Glomerular visceral epithelial cell (primary cell): Measurements from ENCODE around the gene CSMD2.

Experiments
- DNase-seq: peaks from one replicate; pipeline ENCODE4 v3.0.0-alpha.2; 2016; ENCODE audit errors: extremely low spot score

The CSMD2 gene

DNA sequence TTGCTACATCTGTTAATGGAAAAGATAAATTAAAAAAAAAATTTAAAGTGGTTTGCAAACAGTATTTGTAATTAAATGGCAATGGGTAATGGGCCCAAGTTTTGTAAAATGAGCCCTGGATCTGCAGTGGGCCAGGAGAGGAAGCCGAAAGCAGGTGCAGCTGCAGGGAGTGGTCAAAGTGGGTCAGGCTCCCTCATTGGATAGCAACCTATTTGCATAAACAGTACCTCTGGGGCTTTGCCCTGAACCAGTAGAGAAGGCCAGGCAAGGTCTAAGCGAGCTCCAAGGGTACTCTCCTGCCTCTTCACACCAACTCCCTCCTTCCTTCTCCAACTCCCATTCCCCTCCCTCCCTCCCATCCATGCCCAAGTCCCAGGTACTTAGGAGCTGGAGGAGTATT is 162.2 kb downstream of the CSMD2 start:
- no peak for DNase-seq

DNA sequence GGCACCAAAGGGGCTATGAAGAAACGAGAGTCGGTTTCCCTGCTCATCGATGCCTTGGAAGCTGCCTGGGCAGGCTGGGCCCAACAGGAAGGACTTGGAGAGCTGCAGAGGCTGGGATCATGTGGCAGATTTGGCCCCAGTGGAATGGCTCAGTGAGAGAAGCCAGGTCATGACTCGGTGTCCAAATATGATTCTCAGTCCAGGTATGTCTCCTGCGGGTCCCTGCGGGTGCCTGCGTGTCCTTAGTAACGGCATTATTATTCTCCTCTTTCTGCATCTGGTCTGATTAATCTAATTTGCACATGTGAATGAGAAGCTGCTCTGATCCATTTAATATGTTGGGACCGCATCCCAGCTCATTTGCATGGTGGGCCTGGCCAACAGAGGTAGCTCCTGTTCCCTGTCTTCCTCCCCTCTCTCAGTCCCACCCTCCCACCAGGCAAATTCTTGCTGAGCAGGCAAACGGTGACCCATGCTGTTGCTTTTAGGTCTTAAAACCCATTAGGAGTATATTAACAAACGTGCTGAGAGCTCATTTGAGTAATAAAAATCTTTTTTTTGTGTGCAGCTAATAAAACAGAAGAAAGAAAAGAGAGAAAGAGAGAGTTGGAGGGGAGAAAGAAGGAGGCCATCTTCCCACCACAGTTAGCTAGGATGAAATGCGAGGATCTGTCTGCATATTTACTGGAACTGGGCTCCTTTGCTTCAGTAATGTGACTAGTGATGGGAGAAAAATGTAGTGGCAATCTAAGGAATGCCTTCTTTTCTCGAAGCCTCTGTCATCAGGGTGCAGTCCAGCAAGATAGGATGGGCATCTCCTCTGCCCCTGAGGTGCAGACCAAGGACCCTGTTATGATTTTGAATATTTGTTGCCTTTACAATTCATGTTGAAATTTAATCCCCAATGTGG is 167.6 kb downstream of the CSMD2 start:
- DNase-seq, result no peak

DNA sequence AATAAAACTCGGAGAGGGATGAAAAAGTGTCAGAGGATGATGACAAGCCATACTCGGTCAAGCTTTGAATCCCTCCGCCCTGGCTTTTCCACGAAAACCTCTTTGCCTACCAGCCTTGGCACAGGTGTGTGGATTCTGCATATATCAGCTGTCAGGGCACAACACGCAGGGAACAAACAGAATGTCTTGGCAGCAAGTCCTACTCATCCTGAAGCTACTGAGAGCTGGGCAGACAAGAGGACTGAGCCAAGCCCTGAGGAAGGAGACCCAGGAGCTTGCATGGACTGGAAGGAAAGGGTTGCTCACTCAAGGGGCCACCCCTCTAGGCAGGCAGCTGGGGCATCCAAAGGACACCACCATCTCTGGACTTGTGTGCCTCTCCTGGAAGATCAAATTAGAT is 168.7 kb downstream of the CSMD2 start:
- no peak for DNase-seq

DNA sequence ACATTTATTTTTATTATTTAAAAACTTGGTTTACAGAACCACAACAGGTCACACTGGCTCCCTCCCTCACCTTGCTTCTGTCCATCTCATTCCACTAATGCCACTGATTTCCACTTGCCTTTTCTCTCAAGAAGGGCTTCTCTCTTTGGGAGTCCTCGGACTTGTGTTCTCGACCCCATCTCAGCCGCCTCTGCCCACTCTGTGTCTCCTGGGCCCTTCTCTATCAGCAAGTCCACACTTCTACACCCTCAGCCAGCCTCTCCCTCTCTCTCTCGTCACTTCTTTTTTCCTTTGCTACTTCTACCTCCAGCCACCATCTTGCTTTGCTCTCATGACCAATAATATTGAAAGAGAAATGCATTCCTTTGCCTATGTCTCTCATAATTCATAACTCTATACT is 171.7 kb downstream of the CSMD2 start:
- no peak for DNase-seq

DNA sequence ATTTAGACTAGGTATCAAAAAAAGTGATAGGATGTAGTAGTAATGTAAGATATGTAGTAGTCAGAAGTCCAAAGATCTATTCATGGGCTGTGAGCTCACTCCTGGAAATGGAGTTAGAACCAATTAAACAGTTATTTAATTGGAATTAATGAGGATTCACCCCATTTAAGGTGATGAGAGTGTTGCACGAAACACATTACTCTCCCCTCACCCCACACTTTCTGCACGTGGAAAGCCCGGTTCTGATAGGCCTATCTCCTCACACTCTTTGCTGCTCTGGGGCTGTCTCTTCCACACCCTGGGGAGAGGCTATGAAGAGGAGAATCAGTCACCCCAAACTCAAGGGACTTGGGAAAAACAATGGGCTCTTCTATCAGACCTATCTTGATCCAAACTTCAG is 174.7 kb downstream of the CSMD2 start:
- DNase-seq, result no peak

DNA sequence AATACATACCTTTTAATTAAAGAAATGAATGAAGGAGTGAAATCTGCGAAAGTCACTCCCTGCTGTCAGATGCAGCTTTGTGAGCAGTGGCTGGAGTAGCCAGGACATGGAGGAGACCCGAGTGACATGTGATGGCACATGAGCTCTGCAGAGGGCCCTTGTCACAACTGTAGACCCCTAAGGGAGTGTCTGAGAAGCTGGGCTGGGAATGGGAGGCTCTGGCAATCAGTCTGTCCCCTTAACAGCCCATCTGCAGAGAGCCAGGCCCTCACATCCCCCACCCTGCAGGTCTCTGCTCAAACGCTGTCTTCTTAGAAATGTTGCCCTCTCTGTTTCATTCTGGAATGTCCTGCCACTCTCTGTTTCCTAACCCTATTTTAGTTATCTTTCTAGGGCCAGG is 176.9 kb downstream of the CSMD2 start:
- no peak for DNase-seq

DNA sequence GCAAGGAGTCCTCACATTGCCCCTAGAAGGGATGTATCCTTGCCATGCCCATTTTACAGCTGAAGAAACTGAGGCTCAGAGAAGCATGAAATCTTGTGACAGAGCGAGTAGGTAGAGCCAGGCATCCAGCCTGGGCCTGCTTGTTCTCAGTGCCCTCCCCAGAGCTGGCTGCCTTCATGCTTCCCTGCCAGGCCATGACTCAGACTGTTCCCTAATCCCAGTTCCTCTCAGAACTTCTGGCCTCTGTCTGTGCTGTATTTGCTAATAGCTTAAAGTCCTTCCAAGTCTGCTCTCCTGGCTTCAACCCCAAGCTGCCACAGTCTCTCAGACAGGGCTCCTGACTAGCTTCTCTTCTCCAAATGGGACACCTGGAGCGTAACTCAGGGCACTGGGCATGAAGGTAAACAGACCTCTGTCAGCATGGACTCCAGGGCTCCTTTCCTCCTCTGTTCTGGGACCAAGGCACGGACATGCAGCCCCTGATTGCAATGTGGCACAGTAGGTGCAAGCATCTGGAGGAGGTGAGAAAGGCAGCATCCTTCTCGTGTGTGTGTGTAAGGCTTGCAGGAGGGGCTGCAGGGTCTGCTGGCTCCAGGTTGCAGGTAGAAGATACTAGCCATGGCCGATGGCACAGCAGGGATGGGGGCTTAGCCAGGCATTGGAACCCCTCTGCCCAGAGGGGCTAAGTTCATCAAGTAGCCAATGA is 178.5 kb downstream of the CSMD2 start:
- DNase-seq, result no peak

DNA sequence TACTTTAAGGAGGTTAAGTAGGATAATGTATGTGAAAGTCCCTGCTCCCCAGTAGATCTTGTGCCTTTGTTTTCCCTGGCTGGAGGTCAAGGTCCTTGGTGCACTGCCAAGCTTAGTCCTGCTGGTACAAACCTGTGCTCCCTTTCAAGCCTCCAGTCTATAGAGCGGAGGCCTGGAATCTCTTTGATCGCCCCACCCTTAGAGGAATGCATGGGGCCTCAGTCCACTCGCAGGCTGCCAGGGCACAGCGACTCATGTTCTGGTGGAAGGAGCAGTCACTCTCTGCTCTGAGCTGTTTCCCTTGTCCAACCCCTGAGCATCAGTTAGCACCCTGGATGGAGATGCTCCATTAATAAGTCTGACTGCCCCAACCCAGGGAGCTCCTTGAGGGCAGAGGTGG is 179.4 kb downstream of the CSMD2 start:
- no peak for DNase-seq

DNA sequence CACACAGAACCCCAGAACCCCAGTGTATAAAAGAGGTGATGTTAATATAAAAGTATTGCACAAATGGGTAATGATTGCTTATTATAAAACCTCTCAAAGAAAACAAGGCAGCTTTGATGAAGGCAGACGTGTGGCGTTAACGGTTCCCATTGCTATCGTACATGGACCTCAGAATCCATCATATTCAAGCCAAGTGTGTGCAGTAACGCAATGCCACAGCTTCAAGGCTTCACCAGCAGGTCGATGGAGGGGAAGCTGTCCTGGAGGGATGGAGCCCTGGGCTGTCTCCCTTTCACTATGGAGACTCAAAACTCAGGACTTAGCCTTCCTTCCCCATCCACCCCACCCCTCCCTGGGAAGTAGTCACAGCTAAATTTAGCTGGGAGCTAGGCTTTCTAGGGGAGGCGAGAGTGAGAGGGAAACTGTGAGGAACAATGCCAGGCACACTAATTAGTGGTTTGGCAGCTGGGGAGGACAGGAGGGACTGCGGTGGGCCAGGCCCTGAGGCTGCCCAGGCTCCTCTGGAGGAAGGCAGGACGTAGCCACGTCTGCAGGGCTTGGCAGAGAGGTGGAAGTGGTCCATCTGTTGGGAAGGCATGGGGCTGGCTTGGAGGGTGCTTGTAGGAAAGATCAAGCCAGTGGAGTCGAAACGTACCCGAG is 180.0 kb downstream of the CSMD2 start:
- DNase-seq, result no peak

DNA sequence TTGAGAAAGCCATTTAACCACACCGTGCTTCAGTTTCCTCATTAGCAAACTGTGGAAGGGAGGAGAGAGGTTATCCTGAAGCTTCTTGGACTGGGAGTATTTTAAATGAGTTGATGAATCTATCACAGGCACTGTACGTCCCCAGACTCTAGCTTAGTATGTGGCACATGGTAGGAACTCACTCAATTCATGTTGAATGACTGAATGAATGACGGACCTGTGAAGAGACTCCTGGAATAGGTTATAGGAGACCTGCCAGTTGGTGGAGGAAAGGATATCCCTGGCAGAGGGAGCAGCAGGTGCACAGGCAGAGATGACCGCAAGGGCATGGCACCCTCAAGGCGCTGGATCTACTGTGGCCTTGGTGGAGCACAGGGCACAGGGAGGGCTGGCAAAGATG is 182.6 kb downstream of the CSMD2 start:
- no peak for DNase-seq

DNA sequence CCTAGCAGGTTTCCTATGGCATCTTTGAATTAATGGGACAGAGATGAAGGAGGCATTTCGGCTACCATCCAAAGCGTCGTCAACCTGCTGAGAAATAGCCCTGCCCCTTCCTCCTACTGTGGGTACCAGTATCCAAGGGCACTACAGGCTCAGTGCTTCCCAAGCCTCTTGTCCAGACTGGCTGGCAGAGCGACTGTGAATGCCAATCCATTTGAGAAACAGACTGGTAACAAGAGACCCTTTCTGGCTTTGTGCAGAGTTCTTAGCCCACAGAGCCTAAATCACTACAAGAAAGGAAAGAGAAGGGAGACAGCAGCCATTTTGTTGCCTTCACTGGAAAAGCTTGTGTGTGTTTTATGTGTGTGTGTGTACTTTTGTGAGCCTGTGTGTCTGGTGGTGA is 185.7 kb downstream of the CSMD2 start:
- no peak for DNase-seq

DNA sequence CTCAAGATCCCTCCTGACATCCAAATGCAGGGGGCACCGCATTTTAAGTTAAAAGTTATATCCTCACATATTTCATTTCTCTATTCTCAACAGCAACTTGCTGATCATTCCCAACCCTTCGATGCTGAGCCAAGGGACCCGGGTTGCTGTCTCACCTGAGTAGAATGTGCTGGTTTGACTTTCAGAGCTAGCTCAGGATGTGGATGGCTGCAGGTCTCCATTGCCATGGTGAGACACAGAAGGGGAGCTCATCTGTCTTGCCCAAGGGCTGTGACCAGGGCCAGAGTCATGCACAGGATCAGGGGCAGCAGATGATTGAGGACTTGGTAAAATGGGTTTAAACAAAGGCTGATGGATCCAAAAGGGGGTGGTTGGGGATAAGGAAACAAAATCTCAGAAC is 189.1 kb downstream of the CSMD2 start:
- DNase-seq, result no peak

DNA sequence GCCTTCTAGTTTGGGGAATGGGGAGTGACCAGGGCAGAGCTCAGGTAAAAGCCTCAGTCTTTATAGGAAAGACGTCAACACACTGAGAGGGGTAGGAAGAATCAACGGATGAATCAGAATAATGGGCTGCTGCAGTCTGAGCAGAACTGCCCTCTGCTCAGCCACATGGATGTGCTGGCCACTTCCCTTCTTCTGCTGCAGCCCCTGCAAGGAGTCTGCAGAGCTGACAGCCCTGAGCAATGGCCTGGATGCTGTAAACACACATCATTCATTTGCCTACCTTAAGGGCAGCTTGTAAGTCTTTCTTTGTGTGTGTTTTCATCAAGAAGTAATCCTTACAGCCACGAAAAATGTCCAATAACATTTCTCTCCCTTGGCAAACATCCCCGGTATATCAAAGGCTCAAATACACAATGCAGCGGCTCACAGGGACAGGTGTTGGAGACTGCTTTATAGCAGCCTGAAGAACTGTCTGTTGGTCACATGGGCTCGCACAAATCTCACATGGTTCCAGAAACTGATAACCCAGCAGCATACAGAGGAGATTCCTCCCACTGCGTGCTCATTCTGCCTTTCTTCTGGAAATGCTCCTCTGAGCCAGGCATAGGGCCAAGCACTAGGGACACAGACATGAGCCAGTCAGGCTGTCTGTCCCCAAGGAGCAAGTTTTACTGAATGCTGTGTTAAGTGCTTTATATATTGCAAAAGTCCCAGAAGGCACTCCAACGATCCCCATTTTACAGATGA is 191.1 kb downstream of the CSMD2 start:
- DNase-seq, result no peak

DNA sequence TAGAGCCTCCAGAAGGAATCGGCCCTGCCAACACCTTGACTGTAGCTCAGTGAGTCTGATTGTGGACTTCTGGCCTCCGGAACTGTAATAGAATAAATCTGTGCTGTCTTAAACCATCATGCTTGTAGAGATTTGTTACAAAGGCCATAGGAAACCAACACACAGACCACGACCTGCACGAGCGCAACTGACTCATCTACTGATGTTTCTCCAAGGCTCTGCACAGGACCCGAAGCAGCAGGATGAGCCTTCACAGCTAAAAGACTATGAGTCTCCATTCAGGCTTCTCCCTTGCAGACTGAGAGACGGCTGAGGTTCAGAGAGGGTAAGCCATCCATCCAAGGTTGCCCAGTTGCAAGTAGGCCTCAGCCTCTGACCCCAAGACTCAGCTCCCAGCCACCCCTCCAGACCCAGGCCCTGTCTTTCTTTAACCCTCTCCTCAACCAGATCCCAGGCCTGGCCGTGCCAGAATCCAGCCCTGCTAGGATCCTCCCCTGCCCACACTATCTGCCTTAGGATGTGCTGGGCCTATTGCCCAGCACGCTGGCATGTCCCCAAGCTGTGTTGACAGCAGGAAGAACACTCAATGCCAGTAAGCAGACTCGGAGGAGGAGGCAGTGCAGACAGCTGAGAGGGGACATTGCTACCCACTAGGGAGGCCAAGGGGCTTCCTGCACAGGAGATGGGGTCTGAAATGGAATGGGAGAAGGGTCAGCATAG is 192.2 kb downstream of the CSMD2 start:
- DNase-seq, result no peak

DNA sequence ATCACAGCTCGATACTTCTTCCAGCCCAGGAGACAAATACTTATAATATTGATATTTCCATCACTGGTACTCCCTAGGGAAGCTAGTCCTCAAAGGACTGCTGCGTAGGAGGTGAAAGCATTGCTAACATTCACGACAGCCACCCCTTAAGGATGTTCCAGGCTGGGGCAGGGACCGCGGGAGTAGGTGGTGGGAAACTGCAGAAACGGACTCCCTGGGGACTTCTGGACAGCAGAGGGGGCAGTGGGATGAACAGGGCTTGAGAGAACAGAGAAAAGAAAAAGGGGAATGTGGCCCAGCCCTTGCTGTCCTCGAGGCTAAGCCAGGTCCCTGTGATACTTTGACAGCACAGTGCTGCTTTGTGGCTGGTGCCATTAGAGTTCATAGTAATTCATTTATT is 193.1 kb downstream of the CSMD2 start:
- DNase-seq, result no peak

DNA sequence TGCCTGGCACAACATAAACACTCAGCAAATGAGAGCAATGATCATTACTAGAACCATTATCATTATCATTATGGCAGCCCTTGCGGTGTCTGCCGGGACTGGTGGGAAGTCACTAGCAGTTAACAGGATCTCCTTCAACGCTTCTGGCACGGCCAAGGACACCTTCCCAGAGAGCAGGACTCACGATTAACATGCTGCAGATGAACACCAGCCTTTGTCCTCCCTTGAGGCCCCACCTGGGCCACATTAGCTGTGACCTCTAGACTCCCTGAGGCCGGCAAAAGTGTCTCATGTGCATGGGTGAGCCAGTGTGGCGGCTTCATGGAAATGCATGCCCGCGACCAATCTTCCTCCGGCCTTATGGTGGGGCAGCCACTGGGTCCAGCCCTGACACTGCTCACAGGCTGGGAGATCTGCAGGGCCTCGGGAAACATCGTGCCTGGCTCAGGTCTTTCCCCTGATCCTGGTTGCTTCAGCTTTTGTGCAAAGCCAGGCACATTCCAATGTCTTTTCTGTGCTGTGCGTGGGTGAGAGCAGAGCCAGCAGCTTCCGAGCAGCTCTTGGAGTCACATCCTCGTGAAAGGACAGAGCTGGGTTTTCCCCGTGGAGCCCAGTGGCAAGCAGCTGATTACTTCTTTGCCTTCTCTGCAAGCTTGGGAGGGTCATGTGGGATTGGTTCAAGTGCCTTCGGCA is 193.9 kb downstream of the CSMD2 start:
- no peak for DNase-seq

DNA sequence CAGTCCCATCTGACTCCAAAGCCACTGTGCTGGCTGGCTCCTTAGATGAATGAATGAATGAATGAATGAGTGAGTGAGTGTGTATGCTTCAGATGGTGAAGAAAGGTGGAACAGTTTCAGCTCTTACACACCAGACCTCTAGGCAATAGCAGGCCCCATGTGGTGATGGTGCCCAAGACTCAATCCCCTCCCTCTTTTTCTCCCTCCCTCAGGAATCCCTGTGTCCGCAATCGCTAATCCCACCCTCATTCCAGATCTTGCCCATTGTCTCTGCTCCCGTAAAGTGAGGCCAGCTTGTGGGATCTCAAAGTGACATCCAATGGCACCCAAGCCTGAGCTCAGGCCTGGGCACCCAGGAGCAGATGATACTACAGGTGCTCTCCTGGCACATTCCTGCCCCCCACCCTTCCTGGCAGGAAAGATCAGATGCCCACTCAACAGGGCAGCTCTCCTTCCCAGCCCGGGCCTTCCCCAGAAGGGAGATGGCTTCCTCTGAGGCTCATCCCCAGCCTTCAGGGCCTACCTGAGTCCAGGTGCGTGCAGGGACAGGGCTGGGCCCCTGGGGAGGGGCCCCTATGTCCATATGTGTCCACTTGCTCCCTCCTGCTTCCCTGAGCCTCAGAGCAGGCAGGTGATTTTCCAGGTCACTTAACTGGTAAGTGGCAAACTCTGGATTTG is 194.7 kb downstream of the CSMD2 start:
- no peak for DNase-seq

DNA sequence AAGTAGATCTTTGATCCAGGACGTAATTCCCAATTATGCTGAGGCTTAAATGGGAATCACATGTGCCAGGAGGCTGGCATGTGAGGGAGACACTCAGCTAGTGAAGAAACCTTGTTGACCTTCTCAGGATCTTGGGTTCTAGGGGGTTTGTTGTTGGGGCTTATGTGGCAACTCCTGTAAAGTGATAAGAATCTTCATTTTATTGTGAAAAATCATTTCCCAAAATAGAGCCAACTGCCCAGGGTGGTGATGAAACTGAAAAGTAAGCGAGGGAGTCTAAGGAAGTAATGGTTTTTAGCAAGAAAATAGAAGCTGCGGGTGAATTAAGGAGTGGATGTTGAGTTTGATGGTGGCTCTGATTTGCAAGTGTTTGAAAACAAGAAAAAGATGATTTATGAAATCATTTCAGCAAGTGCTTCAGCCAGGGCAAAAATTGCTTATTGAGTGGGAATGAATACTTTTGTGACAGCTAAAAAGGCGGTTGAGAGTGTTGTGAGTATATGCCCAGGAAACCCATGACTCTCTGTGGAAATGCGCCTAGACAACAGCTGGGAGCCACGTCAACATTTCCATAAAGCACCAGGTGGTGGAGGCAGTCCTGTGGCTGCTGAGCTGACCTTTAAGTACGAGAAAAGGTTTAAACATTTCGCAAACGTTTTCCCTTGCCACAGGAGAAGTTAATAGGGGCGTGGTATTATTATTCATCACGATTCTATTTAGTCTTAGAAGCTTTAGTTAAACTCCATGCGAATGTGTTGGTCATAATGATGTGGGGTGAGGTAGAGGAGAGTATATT is 198.5 kb downstream of the CSMD2 start:
- DNase-seq, result no peak

DNA sequence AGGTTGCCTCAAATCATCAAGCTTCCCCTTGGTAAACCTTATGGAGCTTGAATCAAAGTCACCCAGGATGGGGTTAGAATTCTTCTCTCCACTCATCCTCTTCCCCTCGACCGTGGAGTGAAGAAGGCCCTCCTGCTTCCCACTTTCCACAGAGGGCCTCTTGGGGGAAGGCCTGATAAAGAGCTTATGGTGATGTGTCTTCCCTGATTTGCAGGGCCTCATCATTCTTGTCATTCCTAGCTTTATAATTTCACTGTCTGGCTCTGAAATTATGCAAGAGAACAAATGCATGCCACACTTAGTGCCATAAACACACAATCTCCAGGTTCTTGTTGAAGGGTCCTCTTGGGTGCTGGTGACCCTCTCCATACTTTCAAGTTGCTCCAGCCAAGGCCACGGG is 199.9 kb downstream of the CSMD2 start:
- DNase-seq, result no peak
